Epithelial cell of proximal tubule (primary cell): Measurements from ENCODE around the gene ZNF195. TPM values are rescaled to one million over a fixed set of nuclear protein-coding genes. Genes with fewer than 3 reads are reported as not detected.
"Not testable (repeated sequence)": the region's sequence is repeated elsewhere in the genome, so short reads cannot be mapped to it uniquely, and the experiment has no call there.

Experiments
- DNase-seq: peaks from one replicate; pipeline ENCODE4 v3.0.0-alpha.2; 2011; ENCODE audit warnings: low read depth
- H3K4me3 ChIP-seq: 2 replicates; pipeline ENCODE4 v1.5.1; 2011; ENCODE audit warnings: low read depth, mild to moderate bottlenecking, low read length
- total RNA-seq: library from RNA; depleted of rRNA; stranded (reverse); fragments of >200 nt; gene quantifications from 2 replicates; pipeline ENCODE4 v1.2.3, GENCODE V29; 2015
- TF ChIP-seq, protein P1 (sequence below): conservative IDR thresholded peaks from 2 replicates; pipeline ENCODE4 v1.5.1; 2012; ENCODE audit warnings: low read depth, mild to moderate bottlenecking, low read length

ZNF195 gene
- total RNA-seq, 1 donor from 2014 or later = 37.2 TPM

DNA sequence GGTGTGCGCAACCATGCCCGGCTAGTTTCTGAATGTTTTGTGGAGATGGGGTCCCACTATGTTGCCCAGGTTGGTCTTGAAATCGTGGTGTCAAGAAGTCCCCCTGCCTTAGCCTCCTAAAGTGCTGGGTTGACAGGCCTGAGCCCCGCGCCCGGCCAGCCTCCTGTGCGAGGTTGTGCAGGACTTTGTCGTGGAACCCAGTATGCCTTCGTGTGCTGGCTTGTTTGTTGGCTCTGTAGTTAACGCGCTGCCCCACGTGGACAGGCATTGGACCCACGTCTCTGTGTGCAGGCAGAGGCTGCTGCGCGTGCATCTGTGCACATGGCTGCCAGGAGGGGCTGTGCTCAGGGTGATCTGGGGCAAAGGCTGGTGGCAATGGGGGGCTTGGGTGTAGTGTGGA, 33.9 kb upstream of the ZNF195 start:
- H3K4me3 ChIP-seq = no peak overlapping the region
- no peak for DNase-seq
- TF ChIP-seq, protein P1, sequence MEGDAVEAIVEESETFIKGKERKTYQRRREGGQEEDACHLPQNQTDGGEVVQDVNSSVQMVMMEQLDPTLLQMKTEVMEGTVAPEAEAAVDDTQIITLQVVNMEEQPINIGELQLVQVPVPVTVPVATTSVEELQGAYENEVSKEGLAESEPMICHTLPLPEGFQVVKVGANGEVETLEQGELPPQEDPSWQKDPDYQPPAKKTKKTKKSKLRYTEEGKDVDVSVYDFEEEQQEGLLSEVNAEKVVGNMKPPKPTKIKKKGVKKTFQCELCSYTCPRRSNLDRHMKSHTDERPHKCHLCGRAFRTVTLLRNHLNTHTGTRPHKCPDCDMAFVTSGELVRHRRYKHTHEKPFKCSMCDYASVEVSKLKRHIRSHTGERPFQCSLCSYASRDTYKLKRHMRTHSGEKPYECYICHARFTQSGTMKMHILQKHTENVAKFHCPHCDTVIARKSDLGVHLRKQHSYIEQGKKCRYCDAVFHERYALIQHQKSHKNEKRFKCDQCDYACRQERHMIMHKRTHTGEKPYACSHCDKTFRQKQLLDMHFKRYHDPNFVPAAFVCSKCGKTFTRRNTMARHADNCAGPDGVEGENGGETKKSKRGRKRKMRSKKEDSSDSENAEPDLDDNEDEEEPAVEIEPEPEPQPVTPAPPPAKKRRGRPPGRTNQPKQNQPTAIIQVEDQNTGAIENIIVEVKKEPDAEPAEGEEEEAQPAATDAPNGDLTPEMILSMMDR = no peak

DNA sequence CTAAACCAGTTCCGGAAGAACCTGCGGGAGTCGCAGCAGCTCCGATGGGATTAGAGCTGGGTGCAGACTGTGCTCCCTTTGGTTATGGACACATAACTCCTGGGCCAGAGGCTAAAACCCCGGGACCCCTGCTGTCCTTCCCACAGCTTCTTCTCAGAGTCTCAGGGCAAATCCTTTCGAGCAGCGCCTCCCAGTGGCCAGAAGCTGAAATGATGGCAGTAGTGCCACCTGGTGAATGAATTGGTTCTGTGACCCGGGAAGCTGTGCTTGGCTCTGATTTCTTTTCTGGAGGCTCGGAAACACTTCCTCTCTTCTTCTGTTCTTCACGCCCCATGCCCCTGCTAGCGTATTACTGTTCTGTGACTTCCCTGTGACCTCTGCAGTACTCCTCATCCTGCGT, 29.8 kb upstream of the ZNF195 start:
- not testable (repeated sequence) for DNase-seq, H3K4me3 ChIP-seq
- TF ChIP-seq, protein P1 = peak; percentile 77

DNA sequence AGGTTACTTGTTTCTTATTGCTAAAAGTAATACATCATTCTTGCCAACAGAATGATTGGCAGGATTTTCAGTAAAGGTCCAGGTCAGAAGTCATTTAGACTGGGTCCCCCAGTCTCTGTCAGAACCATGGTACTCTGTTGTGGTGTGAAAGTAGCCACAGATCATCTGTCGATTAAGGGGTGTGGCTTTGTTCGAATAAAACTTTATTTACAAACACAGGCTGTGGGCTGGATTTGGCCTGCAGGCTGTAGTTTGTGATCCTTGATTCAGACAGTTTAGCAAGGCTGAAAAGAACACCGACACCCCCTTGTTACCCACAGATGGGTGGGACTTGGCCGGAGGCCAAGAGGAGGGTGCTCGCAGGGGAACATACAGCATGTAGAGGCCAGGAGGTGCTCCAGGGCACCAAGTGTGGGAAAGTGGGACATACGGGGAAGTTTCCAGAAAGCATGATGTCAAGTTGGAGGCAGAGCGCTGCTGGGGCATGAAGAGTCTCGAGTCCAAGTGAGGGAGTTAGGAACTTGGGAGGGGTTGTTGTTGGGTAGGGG, 29.2 kb upstream of the ZNF195 start:
- H3K4me3 ChIP-seq, DNase-seq: not testable (repeated sequence)

DNA sequence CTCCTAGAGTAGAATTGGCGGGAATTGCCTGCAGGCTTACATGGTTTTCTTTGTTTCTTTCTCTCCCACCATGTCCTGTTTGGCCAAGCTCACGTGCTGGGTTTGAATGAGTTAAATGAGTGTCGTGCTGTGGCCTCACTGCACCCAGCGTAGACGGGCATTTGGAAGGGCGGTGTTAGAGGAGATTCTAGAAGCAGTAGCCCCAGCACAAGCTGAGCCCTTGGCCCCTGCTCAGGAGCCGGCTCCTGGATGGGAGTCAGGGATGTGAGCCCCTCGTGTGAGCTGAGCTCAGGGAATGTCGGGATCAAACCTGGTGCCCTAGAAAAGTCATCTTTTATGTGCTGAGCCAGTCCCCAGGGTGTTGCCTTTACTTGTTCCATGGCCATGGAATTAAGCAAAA, 28.0 kb upstream of the ZNF195 start:
- not testable (repeated sequence) for H3K4me3 ChIP-seq, DNase-seq

DNA sequence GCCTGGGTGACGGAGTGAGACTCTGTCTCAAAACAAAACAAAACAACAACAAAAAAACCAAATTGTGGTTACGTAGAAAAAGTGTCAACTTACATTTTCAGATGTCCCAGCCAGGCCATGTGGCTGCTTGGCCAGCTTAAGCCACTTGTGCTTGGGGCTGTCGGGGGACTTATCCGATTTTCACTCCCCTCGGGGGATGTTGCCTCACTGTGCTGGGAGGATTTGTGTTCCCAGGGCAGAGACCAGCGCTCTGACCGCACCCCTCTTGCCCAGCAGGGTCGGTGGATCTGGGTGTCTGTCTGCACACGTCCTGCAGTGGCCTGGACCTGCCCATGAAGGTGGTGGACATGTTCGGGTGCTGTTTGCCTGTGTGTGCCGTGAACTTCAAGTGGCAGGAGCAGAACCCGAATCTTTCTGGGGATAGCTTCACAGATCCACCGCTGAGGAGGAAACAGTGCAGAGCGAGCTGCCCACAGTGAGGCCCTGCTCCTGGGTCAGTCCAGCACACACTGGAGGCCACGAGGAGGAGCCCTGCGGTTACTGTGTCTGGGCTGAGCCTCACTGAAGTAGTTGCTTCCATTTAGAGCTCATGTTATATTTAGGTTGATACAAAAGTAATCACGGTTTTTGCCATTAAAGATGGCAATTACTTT, 27.4 kb upstream of the ZNF195 start:
- H3K4me3 ChIP-seq, DNase-seq: not testable (repeated sequence)

DNA sequence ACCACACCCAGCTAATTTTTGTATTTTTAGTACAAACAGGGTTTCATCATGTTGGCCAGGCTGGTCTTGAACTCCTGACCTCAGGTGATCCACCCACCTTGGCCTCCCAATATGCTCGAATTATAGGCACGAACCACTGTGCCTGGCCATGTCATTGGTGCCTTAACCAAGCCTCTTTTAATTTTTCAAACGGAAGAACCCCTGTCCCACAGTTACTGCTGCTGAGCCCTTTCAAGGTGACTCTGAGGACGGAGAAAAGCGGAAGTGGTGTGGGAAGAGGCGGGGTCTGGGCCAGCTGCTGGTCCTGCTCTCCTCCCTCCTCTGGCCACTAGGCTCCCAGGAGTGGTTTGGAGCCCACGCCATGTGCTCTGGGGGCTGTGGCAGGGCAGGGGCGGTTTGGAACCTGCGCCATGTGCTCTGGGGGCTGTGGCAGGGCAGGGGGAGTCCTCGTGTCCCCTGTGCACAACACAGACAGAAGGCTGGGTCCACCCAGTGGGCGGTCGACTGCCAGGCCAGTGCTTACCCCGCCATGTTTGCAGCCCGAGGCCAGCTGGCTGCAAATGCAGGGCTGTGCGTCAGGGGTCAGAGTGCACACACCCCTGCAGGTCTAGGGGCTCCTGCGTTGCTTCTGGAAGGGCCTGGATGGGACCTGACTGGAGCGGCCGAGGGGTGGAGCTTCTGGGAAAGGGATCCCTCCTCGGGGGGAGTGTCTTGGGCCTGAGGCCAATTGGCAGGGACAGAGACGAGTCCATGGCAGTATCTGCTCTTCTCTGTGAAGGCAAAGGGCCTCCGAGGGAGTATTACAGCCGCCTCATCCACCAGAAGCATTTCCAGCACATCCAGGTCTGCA, 25.4 kb upstream of the ZNF195 start:
- not testable (repeated sequence) for DNase-seq, H3K4me3 ChIP-seq

DNA sequence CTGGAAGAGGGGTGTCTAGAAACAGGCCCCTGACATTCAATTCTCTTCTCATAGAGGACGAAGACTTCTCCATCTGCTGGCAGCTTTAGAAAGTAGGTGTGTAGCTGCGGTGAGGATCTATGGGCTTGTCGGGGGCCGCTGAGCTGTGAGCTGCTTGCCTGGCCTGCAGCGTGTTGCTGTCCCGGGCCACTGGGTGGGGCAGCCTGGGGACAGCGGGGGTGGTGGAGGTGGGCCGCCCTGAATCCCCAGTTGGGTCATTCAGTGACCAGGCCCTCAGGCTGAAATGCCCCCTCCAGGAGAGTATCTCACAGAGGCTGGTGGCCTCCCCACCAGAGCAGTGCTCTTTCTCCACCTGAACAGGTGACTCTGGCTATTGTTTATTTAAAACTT, 23.9 kb upstream of the ZNF195 start:
- H3K4me3 ChIP-seq, DNase-seq: not testable (repeated sequence)

DNA sequence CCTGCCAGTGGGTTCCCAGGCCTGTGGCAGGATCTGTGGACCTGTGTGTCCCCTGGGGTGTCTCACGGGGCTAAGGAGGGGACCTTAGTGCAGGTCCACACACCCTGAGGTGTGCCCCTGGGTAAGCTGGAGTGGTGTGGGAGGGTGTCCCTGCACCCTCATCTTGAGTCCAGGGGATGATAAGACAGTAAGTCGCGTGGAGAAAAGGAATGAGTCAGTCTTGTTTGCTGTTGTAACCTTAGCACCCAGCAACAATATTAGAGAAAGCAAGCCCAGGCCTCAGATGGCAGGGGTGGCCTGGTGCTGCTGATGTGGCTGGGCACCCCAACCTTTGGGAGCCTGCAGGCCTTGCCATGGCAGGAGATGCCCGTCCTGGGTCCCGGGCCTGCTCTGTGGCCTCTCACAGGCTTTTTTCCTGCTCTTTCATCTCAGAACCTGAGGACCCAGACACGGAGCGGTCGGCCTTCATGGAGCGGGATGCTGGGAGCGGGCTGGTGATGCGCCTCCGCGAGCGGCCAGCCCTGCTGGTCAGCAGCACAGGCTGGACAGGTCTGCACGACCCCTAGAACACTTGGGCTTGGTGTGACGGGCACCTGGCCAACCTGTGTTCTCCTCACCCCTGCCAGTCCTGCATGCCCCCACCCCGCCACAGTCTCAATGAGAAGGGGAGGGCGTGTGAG, 23.4 kb upstream of the ZNF195 start:
- DNase-seq, H3K4me3 ChIP-seq: not testable (repeated sequence)

DNA sequence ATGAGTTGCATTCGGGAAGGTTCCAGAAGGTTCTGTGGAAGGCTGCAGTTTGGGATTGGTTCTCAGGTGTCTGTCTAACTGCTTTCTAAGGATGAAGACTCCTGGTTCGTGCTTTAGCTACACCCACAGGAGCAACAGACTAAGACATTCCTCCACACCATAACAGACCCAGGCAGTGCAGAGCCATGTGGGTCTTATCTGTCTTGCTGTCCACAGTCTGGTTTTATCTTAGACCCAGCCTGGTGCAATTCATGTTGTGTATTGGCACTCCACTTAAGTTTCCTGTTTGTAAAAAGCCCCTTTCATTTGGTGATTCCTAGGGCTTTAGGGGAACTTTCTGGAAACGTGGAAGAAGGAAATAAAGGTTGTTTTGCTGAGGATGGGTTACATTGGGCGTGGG, 22.1 kb upstream of the ZNF195 start:
- not testable (repeated sequence) for H3K4me3 ChIP-seq, DNase-seq

DNA sequence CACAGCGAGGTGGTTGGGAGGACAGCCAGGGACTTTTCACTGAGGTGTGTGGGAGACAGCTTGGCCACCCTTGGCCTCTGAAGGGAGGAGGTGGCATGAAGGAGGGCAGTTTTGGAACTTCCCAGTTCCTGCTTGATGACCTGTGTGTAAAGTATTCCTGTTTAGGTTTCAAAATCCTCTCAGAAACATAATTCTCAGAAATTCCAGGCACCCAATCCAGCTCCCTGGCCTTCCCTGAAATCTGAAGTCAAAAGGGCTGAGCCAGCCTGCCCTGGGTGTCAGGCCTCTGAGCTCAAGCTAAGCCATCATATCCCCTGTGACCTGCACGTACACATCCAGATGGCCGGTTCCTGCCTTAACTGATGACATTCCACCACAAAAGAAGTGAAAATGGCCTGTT, 19.6 kb upstream of the ZNF195 start:
- not testable (repeated sequence) for DNase-seq

DNA sequence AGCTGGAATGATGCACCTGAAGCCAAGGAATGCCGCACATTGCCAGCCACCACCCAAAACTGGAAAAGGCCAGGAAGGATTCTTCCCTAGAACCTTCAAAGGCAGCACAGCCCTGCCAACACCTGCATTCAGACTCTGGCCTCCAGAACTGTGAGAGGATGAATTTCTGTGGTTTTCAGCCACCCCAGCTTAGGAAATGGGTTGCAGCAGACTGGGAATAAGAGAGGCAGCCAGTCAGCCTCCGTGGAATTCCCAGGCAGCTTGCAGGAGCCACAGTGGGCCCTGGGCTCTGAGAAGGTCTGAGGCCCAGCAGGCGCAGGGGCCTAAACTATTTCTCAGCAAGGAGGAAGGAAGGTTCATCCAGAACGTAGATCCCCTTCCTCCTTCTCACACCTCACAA, 19.2 kb upstream of the ZNF195 start:
- H3K4me3 ChIP-seq, DNase-seq: not testable (repeated sequence)

More for the DNA sequence above, 19.6 kb upstream of the ZNF195 start:
- not testable (repeated sequence) for H3K4me3 ChIP-seq

DNA sequence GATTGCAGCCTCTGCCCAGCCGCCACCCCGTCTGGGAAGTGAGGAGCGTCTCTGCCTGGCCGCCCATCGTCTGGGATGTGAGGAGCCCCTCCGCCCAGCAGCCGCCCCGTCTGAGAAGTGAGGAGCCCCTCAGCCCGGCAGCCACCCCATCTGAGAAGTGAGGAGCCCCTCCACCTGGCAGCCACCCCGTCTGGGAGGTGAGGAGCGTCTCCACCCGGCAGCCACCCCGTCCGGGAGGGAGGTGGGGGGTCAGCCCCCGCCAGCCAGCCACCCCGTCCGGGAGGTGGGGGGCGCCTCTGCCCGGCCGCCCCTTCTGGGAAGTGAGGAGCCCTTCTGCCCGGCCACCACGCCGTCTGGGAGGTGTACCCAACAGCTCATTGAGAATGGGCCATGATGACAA, 18.3 kb upstream of the ZNF195 start:
- DNase-seq, H3K4me3 ChIP-seq: not testable (repeated sequence)

DNA sequence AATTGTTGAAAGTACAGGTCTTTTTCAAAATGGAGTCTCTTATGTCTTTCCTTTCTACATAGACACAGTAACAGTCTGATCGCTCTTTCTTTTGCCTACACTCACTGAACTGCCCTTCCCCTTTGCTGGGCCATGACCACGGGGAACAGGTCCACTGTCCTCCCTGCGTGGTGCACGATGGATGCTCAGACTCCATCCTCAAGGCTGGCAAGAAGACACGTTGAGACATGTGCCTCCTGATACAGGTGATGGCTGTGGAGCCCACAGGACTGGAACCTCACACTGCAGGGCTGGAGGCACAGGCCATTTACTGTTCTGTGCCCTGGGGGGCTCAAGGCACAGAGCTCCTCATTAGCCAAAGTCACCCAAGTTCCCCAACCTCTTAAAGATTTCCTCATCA, 16.5 kb upstream of the ZNF195 start:
- not testable (repeated sequence) for H3K4me3 ChIP-seq, DNase-seq

DNA sequence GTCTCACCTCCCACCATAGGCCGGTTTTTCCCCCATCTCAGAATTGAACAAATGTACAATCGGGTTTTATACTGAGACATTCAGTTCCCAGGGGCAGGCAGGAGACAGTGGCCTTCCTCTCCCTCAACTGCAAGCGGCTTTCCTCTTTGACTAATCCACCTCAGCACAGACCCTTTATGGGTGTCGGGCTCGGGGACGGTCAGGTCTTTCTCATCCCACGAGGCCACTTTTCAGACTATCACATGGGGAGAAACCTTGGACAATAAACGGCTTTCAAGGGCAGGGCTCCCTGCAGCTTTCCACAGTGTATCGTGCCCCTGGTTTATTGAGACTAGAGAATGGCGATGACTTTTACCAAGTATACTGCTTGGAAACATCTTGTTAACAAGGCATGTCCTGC, 16.0 kb upstream of the ZNF195 start:
- not testable (repeated sequence) for DNase-seq, H3K4me3 ChIP-seq

DNA sequence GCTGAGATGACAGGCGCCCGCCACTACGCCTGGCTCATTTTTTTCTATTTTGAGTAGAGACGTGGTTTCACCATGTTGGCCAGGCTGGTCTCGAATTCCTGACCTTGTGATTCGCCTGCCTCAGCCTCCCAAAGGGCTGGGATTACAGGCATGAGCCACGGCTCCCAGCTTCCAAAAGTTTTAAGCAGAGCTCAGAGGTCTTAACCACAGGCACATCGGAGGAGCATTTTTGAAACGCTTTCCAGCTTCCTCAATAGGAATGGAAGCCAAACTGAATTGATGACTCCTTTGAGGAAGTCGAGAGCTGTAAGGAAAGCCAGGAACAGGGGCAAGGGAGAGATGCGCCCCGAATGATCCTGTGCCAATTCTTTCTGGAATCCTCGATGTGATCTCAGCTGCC, 14.5 kb upstream of the ZNF195 start:
- DNase-seq, H3K4me3 ChIP-seq: not testable (repeated sequence)
